Measurements from ENCODE around the gene MYL12B.
"Not testable (repeated sequence)": the region's sequence is repeated elsewhere in the genome, so short reads cannot be mapped to it uniquely, and the experiment has no call there.

Gene MYL12B

GRCh38 chr18:3268306-3268705 is 6.4 kb downstream of the MYL12B start:
- H3K4me1 Mint-ChIP-seq = peaks cover 35% of the 10 kb centered on the region
- H3K9me3 Mint-ChIP-seq = no peaks in the 10 kb centered on the region
- no peak overlapping the region for H3K27ac Mint-ChIP-seq
- H3K4me3 Mint-ChIP-seq = no peak overlapping the region
- H3K27me3 Mint-ChIP-seq (ENCODE audit: low read depth) = no peaks in the 10 kb centered on the region
- peaks cover 5% of the 10 kb centered on the region for H3K36me3 Mint-ChIP-seq (ENCODE audit: low read depth)
- no peak for TF ChIP-seq CTCF (IDR thresholded peaks at IDR 0.05; ENCODE audit: unreplicated experiment in 3 of 3)

- Mint-ChIP-seq H3K4me3 (no peak overlapping the region), H3K9me3 (no peaks in the 10 kb centered on the region), H3K27me3 (ENCODE audit: low read depth) (no peaks in the 10 kb centered on the region), H3K27ac (no peak overlapping the region), H3K36me3 (ENCODE audit: low read depth) (peaks cover 16% of the 10 kb centered on the region), H3K4me1 (peaks cover 27% of the 10 kb centered on the region)
- TF ChIP-seq CTCF (IDR thresholded peaks at IDR 0.05; ENCODE audit: unreplicated experiment in 3 of 3) = no peak
Observed at GRCh38 chr18:3269241-3269913, 7.4 kb downstream of the MYL12B start.

GRCh38 chr18:3269914-3270299 is 8.0 kb downstream of the MYL12B start:
- Mint-ChIP-seq H3K36me3 (ENCODE audit: low read depth) (peaks cover 21% of the 10 kb centered on the region), H3K9me3 (no peaks in the 10 kb centered on the region), H3K4me3 (no peak overlapping the region), H3K27me3 (ENCODE audit: low read depth) (no peaks in the 10 kb centered on the region), H3K4me1 (peaks cover 22% of the 10 kb centered on the region), H3K27ac (no peak overlapping the region)
- TF ChIP-seq CTCF (IDR thresholded peaks at IDR 0.05; ENCODE audit: unreplicated experiment in 3 of 3) = no peak

- no peak for TF ChIP-seq CTCF (IDR thresholded peaks at IDR 0.05; ENCODE audit: unreplicated experiment in 3 of 3)
- Mint-ChIP-seq H3K27ac (no peak overlapping the region), H3K36me3 (ENCODE audit: low read depth) (peaks cover 41% of the 10 kb centered on the region)
Observed at GRCh38 chr18:3273042-3273441, 11.1 kb downstream of the MYL12B start.

GRCh38 chr18:3277643-3278213 is 15.8 kb downstream of the MYL12B start:
- not testable (repeated sequence) for H3K4me3 Mint-ChIP-seq; H3K9me3 Mint-ChIP-seq; H3K27me3 Mint-ChIP-seq (ENCODE audit: low read depth); H3K27ac Mint-ChIP-seq; H3K4me1 Mint-ChIP-seq
- H3K36me3 Mint-ChIP-seq (ENCODE audit: low read depth) = peaks cover 50% of the 10 kb centered on the region

More at GRCh38 chr18:3273042-3273441, 11.1 kb downstream of the MYL12B start:
- H3K9me3 Mint-ChIP-seq = no peaks in the 10 kb centered on the region
- no peaks in the 10 kb centered on the region for H3K27me3 Mint-ChIP-seq (ENCODE audit: low read depth)
- no peak overlapping the region for H3K4me3 Mint-ChIP-seq
- H3K4me1 Mint-ChIP-seq = peaks cover 11% of the 10 kb centered on the region

GRCh38 chr18:3279201-3280185 is 17.6 kb downstream of the MYL12B start:
- H3K4me3 Mint-ChIP-seq = no peak overlapping the region
- H3K27me3 Mint-ChIP-seq (ENCODE audit: low read depth) = no peaks in the 10 kb centered on the region
- H3K36me3 Mint-ChIP-seq (ENCODE audit: low read depth) = peaks cover 32% of the 10 kb centered on the region
- no peak for TF ChIP-seq CTCF (IDR thresholded peaks at IDR 0.05; ENCODE audit: unreplicated experiment in 3 of 3)
- H3K9me3 Mint-ChIP-seq = no peaks in the 10 kb centered on the region
- H3K4me1 Mint-ChIP-seq = peaks cover 18% of the 10 kb centered on the region
- H3K27ac Mint-ChIP-seq = no peak overlapping the region

Measured in nephron (organoid).